Testis (tissue), 2 donors: ENCODE measurements around the gene RGS12.

Experiments
- CTCF ChIP-seq, 3 experiments: fragments of 450-650 bp in 2 of 3; fragments of 200-600 bp in 1 of 3; sonication (generic) in 1 of 3; IDR thresholded peaks; one replicate each; pipeline ENCODE4 v1.5.1; 2016 to 2019; ENCODE audit warnings: antibody characterized with exemption in 3 of 3, mild to moderate bottlenecking in 2 of 3, moderate library complexity in 1 of 3
- POLR2A ChIP-seq: fragments of 450-650 bp; IDR thresholded peaks from one replicate; pipeline ENCODE4 v1.6.1; 2017; ENCODE audit warnings: antibody characterized with exemption, mild to moderate bottlenecking, moderate library complexity

GRCh38 chr4:3263053-3263875, 29.6 kb upstream of the RGS12 start:
- TF ChIP-seq CTCF (IDR thresholded peaks at IDR 0.05) = no peak
- TF ChIP-seq POLR2A = no peak
